ENCODE measurements around the gene GYS1.

- TF ChIP-seq, protein P1, sequence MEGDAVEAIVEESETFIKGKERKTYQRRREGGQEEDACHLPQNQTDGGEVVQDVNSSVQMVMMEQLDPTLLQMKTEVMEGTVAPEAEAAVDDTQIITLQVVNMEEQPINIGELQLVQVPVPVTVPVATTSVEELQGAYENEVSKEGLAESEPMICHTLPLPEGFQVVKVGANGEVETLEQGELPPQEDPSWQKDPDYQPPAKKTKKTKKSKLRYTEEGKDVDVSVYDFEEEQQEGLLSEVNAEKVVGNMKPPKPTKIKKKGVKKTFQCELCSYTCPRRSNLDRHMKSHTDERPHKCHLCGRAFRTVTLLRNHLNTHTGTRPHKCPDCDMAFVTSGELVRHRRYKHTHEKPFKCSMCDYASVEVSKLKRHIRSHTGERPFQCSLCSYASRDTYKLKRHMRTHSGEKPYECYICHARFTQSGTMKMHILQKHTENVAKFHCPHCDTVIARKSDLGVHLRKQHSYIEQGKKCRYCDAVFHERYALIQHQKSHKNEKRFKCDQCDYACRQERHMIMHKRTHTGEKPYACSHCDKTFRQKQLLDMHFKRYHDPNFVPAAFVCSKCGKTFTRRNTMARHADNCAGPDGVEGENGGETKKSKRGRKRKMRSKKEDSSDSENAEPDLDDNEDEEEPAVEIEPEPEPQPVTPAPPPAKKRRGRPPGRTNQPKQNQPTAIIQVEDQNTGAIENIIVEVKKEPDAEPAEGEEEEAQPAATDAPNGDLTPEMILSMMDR (conservative IDR thresholded peaks at IDR 0.05 in 1 of 2, IDR thresholded peaks at IDR 0.05 in 1 of 2; ENCODE audit: extremely low read depth in 1 of 2, insufficient read depth in 1 of 2, low read depth in 1 of 2, low read length in 2 of 2) = no peak
- no peak for TF ChIP-seq EZH2 (IDR thresholded peaks at IDR 0.05; ENCODE audit: borderline replicate concordance, low read length)
These were observed 4.2 kb downstream of the GYS1 start for GRCh38 chr19:48988860-48989259.

Data from mammary epithelial cell (primary cell).